Natural killer cell (primary cell): ENCODE measurements around the gene GNAO1. TPM values are rescaled to one million over a fixed set of nuclear protein-coding genes. Genes with fewer than 3 reads are reported as not detected.

Experiments used
- ATAC-seq, 3 donors: fragments of 150-1000 bp in 2 of 3; fragments of 200-7000 bp in 1 of 3; cut with Tn5 transposase; 1 replicate in 1 of 3; 2 replicates in 2 of 3; pipeline ENCODE4 v1.10.0; 2021; ENCODE audit warnings: mild to moderate bottlenecking in 2 of 3, moderate library complexity in 2 of 3
- DNase-seq, 2 donors: peaks; one replicate each; pipeline versions ENCODE4 v3.0.0 to v3.0.0-alpha.2; 2013 to 2021; ENCODE audit warnings: mixed read lengths in 1 of 2
- H3K27ac ChIP-seq: one replicate; pipeline ENCODE4 v1.5.1; 2013; ENCODE audit warnings: mild to moderate bottlenecking, low read length
- H3K27me3 ChIP-seq: one replicate; pipeline ENCODE4 v1.6.1; 2013; ENCODE audit warnings: low read length; ENCODE audit not compliant: control insufficient read depth, insufficient read depth
- H3K36me3 ChIP-seq: one replicate; pipeline ENCODE4 v1.6.1; 2013; ENCODE audit warnings: low read length; ENCODE audit not compliant: control insufficient read depth, insufficient read depth
- H3K4me1 ChIP-seq: one replicate; pipeline ENCODE4 v1.6.1; 2013; ENCODE audit warnings: low read length; ENCODE audit not compliant: control insufficient read depth, insufficient read depth
- H3K4me3 ChIP-seq: one replicate; pipeline ENCODE4 v1.5.1; 2013; ENCODE audit warnings: low read length
- H3K9me3 ChIP-seq: one replicate; pipeline ENCODE4 v1.6.1; 2013; ENCODE audit warnings: low read length; ENCODE audit not compliant: control insufficient read depth, insufficient read depth
- H3K27ac Mint-ChIP-seq, 2 donors: one replicate each; pipeline ENCODE4 v1.8.0; 2022; ENCODE audit warnings: mild to moderate bottlenecking in 2 of 2, mixed read lengths in 2 of 2, moderate library complexity in 1 of 2
- H3K27me3 Mint-ChIP-seq, 2 donors: one replicate each; pipeline ENCODE4 v1.8.0; 2022; ENCODE audit warnings: low read depth in 2 of 2, mixed read lengths in 2 of 2
- H3K36me3 Mint-ChIP-seq: one replicate; pipeline ENCODE4 v1.8.0; 2022; ENCODE audit warnings: mixed read lengths
- H3K4me1 Mint-ChIP-seq, 2 donors: one replicate each; pipeline ENCODE4 v1.8.0; 2022; ENCODE audit warnings: mixed read lengths in 2 of 2
- H3K4me3 Mint-ChIP-seq: one replicate; pipeline ENCODE4 v1.8.0; 2022; ENCODE audit warnings: mild to moderate bottlenecking, moderate library complexity, mixed read lengths
- H3K9me3 Mint-ChIP-seq, 2 donors: one replicate each; pipeline ENCODE4 v1.8.0; 2022; ENCODE audit warnings: mixed read lengths in 2 of 2
- CTCF ChIP-seq: fragments of 200-600 bp; IDR thresholded peaks from one replicate; pipeline ENCODE4 v1.8.0; 2022; ENCODE audit warnings: antibody characterized with exemption
- WGBS: methylation state at CpG from one replicate; pipeline ENCODE4 v1.1.7; 2013; ENCODE audit warnings: missing lambda C conversion rate; ENCODE audit not compliant: insufficient coverage; 5-methylcytosine and 5-hydroxymethylcytosine counted together
- intact Hi-C: fragments of 100-400 bp; cut with micrococcal nuclease; formaldehyde crosslinking; loops from one replicate; pipeline ENCODE4 v1.14.2; 2022
- total RNA-seq, 4 donors: library from RNA; stranded (reverse); fragments of 120-200 nt in 1 of 4; gene quantifications; one replicate each; pipeline versions ENCODE4 v1.2.3 to v1.2.4, GENCODE V29; 2013 to 2022

Gene GNAO1
- total RNA-seq, 3 donors from 2014 or later (not counting 1 experiment from before 2014, with no cell fraction given): 0.45 to 4.6 (median 1.1) TPM

GRCh38 chr16:56195151-56195550, 3.9 kb downstream of the GNAO1 start:
- H3K4me1 ChIP-seq: peaks cover 40% of the 10 kb centered on the region
- intact Hi-C loops: no loop called here
- no peak overlapping the region for H3K4me3 Mint-ChIP-seq
- H3K36me3 Mint-ChIP-seq: no peaks in the 10 kb centered on the region
- H3K27me3 Mint-ChIP-seq: peaks cover 32 to 61% of the 10 kb centered on the region in 2 donors
- H3K4me3 ChIP-seq: no peak overlapping the region
- H3K9me3 ChIP-seq: peaks cover 2% of the 10 kb centered on the region
- WGBS: 60% methylated on average over 2 of the region's 2 CpGs
- TF ChIP-seq CTCF: no peak
- peaks cover 3 to 22% of the 10 kb centered on the region in 2 donors for H3K4me1 Mint-ChIP-seq
- H3K27me3 ChIP-seq: peaks cover 38% of the 10 kb centered on the region
- no peak for DNase-seq
- no peaks in the 10 kb centered on the region for H3K36me3 ChIP-seq
- H3K27ac ChIP-seq: no peak overlapping the region
- no peak overlapping the region for H3K27ac Mint-ChIP-seq
- H3K9me3 Mint-ChIP-seq: no peaks in the 10 kb centered on the region
- ATAC-seq: no peak

GRCh38 chr16:56196381-56196780, 5.1 kb downstream of the GNAO1 start:
- Mint-ChIP-seq H3K36me3 (no peaks in the 10 kb centered on the region), H3K27me3 (peaks cover 30 to 57% of the 10 kb centered on the region in 2 donors), H3K27ac (no peak overlapping the region), H3K4me3 (no peak overlapping the region), H3K9me3 (no peaks in the 10 kb centered on the region), H3K4me1 (peaks cover 0 to 19% of the 10 kb centered on the region in 2 donors)
- 96% methylated on average over 5 of the region's 5 CpGs for WGBS
- no peak overlapping the region for H3K4me3 ChIP-seq
- intact Hi-C loops: no loop called here
- H3K36me3 ChIP-seq: no peaks in the 10 kb centered on the region
- H3K27ac ChIP-seq: no peak overlapping the region
- ATAC-seq: no peak
- DNase-seq: no peak
- H3K4me1 ChIP-seq: peaks cover 34% of the 10 kb centered on the region
- peaks cover 2% of the 10 kb centered on the region for H3K9me3 ChIP-seq
- H3K27me3 ChIP-seq: peaks cover 35% of the 10 kb centered on the region
- TF ChIP-seq CTCF: no peak

GRCh38 chr16:56197192-56197992, 6.1 kb downstream of the GNAO1 start:
- peaks cover 29% of the 10 kb centered on the region for H3K27me3 ChIP-seq
- ATAC-seq: no peak
- H3K27ac Mint-ChIP-seq: no peak overlapping the region
- H3K27ac ChIP-seq: no peak overlapping the region
- H3K4me3 Mint-ChIP-seq: no peak overlapping the region
- H3K4me1 Mint-ChIP-seq: peaks cover 0 to 19% of the 10 kb centered on the region in 2 donors
- 91% methylated on average over 9 of the region's 11 CpGs for WGBS
- H3K4me3 ChIP-seq: no peak overlapping the region
- intact Hi-C loops: no loop called here
- H3K9me3 ChIP-seq: peaks cover 2% of the 10 kb centered on the region
- peaks cover 30 to 57% of the 10 kb centered on the region in 2 donors for H3K27me3 Mint-ChIP-seq
- no peaks in the 10 kb centered on the region for H3K36me3 ChIP-seq
- no peaks in the 10 kb centered on the region for H3K9me3 Mint-ChIP-seq
- no peak for TF ChIP-seq CTCF
- no peak for DNase-seq
- H3K36me3 Mint-ChIP-seq: no peaks in the 10 kb centered on the region
- H3K4me1 ChIP-seq: peaks cover 33% of the 10 kb centered on the region
